Epidermal melanocyte (primary cell): ENCODE measurements around the gene TVP23C.
A peak's percentile ranks its signal among the peaks of the same experiment; 100 is the strongest.

Source experiments
- DNase-seq: peaks from one replicate; pipeline ENCODE4 v3.0.0; 2011; ENCODE audit warnings: low spot score; ENCODE audit not compliant: insufficient read length

Gene TVP23C

DNA sequence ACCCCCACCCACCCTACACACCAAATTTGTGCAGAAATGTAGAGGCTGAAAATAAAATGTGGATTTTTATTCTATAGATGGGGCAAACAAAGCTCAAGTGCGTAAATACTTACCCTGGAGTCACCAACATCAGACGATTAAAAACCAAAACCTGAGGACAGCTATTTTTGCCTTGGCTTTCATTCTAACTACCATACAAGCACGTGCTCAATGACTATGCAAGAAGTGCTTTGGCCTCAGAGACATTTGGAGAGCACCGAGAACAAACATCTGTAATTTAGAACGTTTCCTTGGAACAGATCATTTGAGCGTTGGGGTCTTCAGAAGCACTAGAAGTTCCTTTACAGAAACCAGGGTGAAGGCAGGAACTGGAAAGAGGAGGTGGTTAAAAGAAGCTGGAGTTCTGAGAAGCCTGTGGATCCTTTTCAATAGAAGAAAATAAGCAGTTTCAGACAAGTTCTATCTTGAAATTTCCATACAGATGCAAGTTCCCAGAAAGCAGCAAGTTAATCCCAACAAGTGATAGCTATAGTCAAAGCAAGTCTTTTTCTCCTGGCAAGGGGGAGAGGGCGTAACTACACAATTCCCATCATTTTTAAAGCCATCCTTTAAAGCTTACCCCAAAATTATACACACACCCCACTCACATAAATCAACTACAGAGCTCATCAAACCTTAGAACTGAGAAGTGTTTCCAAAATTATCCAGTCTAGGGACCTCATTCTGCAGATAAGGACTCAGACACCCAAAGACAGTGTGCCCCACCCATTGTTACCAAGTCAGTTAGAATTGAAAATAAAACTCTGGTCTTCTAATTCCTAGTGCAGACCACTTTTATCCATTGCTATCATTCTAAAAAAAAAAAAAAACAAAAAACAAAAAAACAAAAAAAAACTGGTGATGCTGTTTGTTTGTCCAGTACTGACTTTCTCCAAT lies 66.3 kb downstream of the TVP23C start:
- no peak for DNase-seq

DNA sequence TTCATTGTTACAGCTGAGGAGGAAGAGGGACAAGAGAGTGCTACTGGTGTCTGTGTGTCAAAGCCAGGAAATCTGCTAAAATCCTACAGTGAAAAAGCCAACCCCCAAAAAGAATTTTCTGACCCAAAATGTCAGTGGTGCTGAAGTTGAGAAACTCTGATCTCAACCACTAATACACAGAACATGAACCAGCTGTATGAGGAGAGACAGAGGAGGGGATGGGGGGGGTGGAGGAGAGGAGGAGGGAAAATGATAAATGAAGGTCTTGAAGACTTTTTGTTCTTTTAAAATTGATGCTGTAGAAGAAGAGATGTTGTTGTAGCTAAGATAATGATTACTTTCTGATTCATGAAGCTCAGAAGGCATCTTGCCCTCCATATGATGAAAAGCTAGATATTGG lies 68.5 kb downstream of the TVP23C start:
- no peak for DNase-seq

- DNase-seq: no peak
Observed at GRCh38 chr17:15493693-15494035, 69.6 kb downstream of the TVP23C start.

DNA sequence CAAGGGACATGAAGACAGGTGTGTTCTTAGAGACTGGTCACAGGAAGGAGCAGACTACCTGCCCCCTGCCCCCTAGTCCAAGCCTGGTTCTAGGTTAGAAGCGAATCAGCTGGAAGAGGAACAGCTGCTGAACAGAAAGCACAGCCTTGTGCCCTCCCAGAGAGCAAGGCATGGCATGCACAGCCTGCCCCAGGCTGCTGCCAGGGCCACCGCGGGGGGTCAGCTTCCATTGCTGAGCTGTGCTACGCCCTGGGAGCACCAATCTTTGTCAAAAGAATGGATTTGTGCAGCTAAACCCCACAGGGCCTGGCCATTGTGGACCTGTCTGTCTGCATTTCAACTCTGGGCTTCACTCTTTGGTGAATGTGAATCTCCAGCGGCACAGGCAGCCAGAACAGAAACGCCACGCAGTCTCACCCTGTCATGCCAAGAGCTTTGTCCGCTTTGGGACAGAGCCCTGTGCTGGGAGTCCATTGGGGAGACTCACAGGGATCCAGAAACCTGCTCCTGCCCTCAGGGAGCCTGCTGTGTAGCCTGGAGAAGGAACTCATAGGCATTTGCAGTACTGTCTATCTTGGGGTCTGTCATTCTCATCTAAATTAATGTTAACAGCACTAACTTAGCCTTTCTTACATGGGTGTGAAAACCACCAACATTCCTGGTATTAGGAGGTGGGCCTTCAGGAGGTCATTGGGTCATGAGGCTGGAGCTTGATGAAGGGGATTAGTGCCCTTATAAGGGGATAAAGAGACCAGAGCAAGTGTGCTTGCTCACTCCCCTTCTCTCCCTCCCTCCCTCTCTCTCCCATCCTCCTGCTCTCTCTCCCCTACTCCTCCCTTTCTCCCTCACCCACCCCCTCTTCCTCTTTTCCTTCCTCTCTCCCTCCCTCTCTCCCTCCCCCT lies 70.2 kb downstream of the TVP23C start:
- DNase-seq: no peak

DNA sequence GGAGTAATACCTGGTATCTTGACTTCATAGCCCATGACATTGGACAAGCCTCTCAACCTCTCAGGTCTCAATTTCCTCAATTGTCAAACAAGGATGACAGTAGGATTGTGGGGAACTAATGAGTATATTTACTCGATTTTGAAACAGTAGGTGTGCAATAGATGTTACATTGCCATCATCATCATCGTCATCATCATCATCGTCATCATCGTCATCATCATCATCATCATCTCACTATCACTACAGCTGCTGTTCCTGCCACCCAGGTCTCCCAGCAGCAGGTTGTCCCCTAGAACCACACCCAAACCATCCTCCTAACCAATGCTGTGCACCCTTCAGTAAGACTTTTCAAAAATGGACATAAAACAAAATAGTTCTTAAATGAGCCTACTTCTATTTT lies 71.1 kb downstream of the TVP23C start:
- no peak for DNase-seq

DNA sequence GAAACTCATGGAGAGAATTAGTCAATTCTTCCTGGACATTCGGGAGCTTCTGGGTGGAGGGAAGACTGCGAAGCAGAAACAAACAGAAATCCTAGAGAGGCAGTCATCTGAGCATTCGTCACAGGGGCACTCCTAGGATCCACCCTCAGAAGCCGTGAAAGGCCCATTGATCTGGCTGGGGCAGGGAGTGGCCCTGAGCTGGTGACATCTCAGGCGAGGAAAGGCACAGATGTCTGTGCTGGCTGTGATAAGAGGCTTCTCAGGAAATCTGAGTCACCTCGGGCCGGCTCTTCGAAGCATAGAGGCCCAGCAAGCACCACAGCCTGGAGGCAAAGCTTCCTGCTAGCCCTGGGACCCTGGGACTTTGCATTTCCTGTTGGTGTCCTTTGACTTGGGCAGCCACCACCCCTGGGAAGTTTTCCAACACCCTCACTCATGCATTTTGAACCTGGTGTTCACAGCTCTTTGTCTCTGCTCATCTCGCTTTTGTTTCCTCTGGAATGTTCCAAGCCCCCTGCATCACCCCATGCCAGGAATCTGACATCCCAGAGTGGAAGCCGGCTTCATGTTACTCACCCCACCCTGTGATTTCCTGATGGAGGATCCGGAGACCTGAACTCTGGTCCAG lies 72.5 kb downstream of the TVP23C start:
- peak; percentile 35 for DNase-seq

DNA sequence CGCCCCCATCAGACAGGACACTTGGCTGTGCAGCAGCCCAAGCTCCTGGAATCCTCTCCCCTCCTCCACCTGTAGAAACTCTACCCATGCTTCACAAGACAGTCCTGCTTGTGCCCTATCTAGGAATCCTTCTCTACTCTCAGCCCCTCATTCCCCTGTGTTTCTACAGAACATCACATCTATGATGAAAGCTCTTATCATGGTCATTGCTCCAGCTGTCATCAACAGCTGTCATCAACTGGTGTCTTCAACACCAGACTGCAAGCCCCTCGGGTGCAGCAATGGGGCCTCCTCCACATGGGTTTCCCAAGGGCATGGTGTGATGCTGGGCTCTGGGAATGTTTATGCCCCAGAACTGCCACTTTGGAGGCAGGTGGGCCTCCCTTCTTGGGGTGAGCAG lies 74.7 kb downstream of the TVP23C start:
- DNase-seq: no peak

GRCh38 chr17:15485045-15485444 lies 78.2 kb downstream of the TVP23C start:
- no peak for DNase-seq

GRCh38 chr17:15483431-15483830 lies 79.9 kb downstream of the TVP23C start:
- no peak for DNase-seq

DNA sequence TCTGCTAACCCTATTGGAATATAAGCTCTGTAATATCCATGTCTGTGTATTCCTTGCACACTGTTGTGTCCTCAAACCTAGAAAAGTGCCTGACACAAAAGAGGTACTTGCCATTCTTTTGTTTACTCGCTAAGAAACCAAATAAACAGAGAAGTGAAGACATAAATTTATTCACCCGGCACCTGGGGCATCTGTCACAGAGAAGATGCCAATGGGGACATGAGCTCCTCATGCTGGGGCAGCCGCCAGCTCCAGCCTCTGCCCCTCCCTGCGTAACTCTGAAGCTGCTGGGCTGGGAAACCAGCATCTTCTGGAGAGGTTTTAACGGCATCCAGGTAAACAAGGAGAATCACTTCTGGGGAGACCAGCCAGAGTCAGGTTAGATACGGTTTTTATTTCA lies 80.8 kb downstream of the TVP23C start:
- no peak for DNase-seq

GRCh38 chr17:15481481-15481880 lies 81.8 kb downstream of the TVP23C start:
- DNase-seq: no peak

- no peak for DNase-seq
Observed at GRCh38 chr17:15480204-15480603, 83.1 kb downstream of the TVP23C start.

GRCh38 chr17:15479703-15480102 lies 83.6 kb downstream of the TVP23C start:
- no peak for DNase-seq

DNA sequence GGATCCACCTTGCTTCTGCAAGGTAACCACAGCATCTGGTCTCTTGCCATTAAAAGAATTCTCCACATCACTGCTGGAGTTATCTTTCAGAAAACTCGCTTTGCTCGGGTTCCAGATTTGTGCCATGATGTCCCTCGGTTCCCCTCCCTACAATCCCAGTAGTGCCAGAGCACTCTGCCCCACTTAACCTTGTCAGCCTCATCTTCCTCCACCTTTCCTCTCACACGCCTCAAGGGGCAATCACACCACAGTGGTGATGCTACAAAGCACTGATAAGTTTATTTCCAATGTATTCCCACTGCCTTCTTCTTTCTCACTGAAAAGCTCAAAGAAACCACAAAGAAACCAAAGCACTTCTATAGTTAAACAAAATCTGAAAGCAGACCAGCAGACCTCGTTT lies 84.4 kb downstream of the TVP23C start:
- DNase-seq: no peak

GRCh38 chr17:15475631-15476354 lies 87.5 kb downstream of the TVP23C start:
- no peak for DNase-seq

- DNase-seq: no peak
Observed at GRCh38 chr17:15472891-15473290, 90.4 kb downstream of the TVP23C start.

DNA sequence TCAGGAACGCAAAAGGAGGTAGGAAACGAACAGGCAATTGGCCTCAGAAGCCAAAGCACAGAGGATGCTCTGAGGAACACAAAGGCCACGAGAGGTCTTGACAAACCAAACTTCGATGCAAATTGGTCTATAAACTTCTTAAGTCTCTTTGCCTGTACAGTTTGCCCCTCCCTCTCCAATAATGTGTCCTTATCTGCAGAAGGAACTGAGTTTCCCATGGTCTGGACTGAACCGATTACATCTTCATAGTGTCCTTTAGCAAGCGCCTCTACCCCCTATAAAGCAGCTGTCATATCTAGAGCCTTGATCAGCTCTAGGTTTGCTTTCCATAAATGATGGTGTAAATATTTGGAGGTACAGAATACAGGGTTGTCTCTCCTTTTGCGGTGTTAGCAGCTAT lies 92.7 kb downstream of the TVP23C start:
- DNase-seq: no peak

DNA sequence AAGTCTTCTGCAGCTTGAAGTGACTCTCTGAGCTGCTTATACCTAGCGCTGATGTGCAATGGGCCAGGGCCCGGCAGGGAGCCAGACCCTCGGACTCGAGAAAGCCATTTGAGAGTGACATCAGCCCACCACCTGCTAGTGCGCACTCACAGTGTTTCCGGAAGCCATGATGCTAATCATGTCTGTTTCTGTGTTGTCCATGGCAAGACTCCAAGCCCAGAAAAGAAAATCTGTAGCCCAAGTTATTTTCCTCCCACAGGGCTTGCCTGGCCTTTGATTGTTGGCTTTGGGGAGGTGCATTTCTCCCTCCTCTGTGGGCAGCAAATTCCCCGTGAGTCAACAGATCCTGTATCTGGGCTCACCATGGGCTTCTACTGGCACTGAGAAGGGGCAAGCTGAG lies 94.0 kb downstream of the TVP23C start:
- no peak for DNase-seq

- no peak for DNase-seq
Observed at GRCh38 chr17:15468126-15468525, 95.2 kb downstream of the TVP23C start.

DNA sequence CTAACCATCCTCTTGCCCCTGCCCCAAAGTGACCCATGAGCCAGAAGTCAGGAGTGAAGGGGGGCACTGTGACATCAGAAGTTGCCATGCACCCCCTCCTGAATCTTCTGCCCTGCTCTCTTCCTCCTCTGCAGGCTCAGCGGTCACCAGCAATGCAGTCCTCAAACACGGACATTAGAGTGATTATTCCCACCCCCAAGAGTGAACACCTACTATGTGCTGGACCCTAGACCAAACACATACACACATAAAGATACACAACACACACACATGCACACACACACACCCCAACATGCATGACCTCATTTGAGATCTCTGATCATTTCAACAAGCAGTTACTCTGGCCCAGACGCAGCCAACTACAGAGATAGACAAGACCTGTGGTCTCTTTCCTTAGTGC lies 95.7 kb downstream of the TVP23C start, which contains the start of gene CDRT4:
Gene CDRT4, minus strand, starts transcription at position 30 of the 400 bp plus-strand sequence. CDS start 27,383 bp downstream, outside the sequence.
- no peak for DNase-seq

DNA sequence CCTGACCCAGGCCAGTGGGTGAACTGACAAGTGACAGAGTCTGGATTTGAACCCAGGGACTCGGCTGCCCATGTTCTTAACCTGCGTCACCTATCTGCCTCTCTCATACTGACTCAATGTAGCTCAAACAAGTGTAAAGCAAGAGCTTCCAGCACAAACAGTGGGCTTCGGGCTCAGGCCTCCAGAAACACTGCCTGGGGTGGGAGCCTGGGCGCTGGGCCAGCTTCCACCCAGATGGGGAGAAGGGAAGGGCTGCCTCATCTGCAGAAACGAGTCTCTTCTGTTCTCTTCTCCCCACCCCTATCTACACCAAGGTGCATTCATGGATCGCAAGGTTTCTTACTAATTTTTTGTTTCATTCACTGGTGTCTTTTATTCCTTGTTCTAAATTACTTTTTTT lies 97.2 kb downstream of the TVP23C start:
- no peak for DNase-seq
